GM12878 (cell line): ENCODE results near the gene RFT1. TPM values are rescaled to one million over a fixed set of nuclear protein-coding genes. Genes with fewer than 3 reads are reported as not detected.

ENCODE experiments used
- ATAC-seq: fragments of 200-7000 bp; cut with Tn5 transposase; 3 replicates; pipeline ENCODE4 v1.9.1; 2020; ENCODE audit warnings: mild to moderate bottlenecking, moderate library complexity
- BruUV-seq: library from RNA; stranded (reverse); fragments of 400-500 nt; replicated peaks from 2 replicates; lab custom pipeline; 2021; lab: Mats Ljungman, UMichigan
- CTCF ChIA-PET: fragments of 300-600 bp; sonication (Branson Sonifier 250); formaldehyde crosslinking; extraction: SDS; loops from one replicate; lab custom pipeline; 2021; ENCODE audit warnings: inconsistent platforms; lab: Yijun Ruan, JAX
- POLR2A ChIA-PET: fragments of 350-600 bp; formaldehyde crosslinking; extraction: SDS; loops from one replicate; lab custom pipeline; 2021; ENCODE audit warnings: inconsistent platforms; lab: Charles Lee
- RAD21 ChIA-PET: fragments of 300-600 bp; sonication (Branson Sonifier 250); formaldehyde crosslinking; loops from one replicate; lab custom pipeline; 2023; ENCODE audit warnings: antibody characterized with exemption; ENCODE audit not compliant: unreplicated experiment; lab: Charles Lee
- SMC1A ChIA-PET: fragments of 300-600 bp; sonication (Branson Sonifier 250); formaldehyde crosslinking; loops from one replicate; lab custom pipeline; 2023; ENCODE audit not compliant: unreplicated experiment, uncharacterized antibody; lab: Charles Lee
- DNase-seq: peaks from one replicate; pipeline ENCODE4 v3.0.0-alpha.2; 2011; ENCODE audit warnings: low read depth, low spot score
- FAIRE-seq: peaks from 3 replicates; lab custom pipeline; 2011; peaks lifted over from hg19 to GRCh38; lab: Jason Lieb, UNC
- H2AFZ ChIP-seq: 2 replicates; pipeline ENCODE4 v1.6.0; 2011; ENCODE audit warnings: low read depth, low read length, control low read depth; ENCODE audit not compliant: control insufficient read depth
- H3K27ac ChIP-seq: 2 replicates; pipeline ENCODE4 v1.5.1; 2011; ENCODE audit warnings: control low read depth; ENCODE audit not compliant: control insufficient read depth, insufficient read depth
- H3K27me3 ChIP-seq, 2 experiments: replicated peaks in 1 of 2; 2 replicates each; pipeline versions ENCODE4 v1.6.0 to v1.6.1; 2011; ENCODE audit warnings: low read length in 1 of 2; ENCODE audit not compliant: control insufficient read depth in 2 of 2, insufficient read depth in 2 of 2
- H3K36me3 ChIP-seq, 2 experiments: 2 replicates each; pipeline ENCODE4 v1.5.1; 2011; ENCODE audit warnings: low read length in 1 of 2; ENCODE audit not compliant: control insufficient read depth in 2 of 2, insufficient read depth in 2 of 2
- H3K4me1 ChIP-seq: 2 replicates; pipeline ENCODE4 v1.6.1; 2011; ENCODE audit warnings: mild to moderate bottlenecking, low read length, moderate library complexity, mixed read lengths; ENCODE audit not compliant: control insufficient read depth, insufficient read depth
- H3K4me2 ChIP-seq: 2 replicates; pipeline ENCODE4 v1.6.0; 2011; ENCODE audit warnings: control low read depth; ENCODE audit not compliant: control insufficient read depth, insufficient read depth
- H3K4me3 ChIP-seq: fragments of 200-600 bp; sonication (generic); 2 replicates; pipeline ENCODE4 v1.5.1; 2016
- H3K79me2 ChIP-seq: 2 replicates; pipeline ENCODE4 v1.6.0; 2011; ENCODE audit warnings: low read length; ENCODE audit not compliant: control insufficient read depth, insufficient read depth
- H3K9ac ChIP-seq: 2 replicates; pipeline ENCODE4 v1.8.0; 2011; ENCODE audit warnings: low read length, control low read depth, mixed read lengths; ENCODE audit not compliant: control insufficient read depth, insufficient read depth
- H3K9me3 ChIP-seq: replicated peaks from 3 replicates; pipeline ENCODE4 v1.5.1; 2011; ENCODE audit warnings: mild to moderate bottlenecking, low read length; ENCODE audit not compliant: control insufficient read depth, insufficient read depth
- H4K20me1 ChIP-seq: 2 replicates; pipeline ENCODE4 v1.6.0; 2011; ENCODE audit not compliant: control insufficient read depth, insufficient read depth
- FOS ChIP-seq: IDR thresholded peaks from 3 replicates; pipeline ENCODE4 v1.6.1; 2011; ENCODE audit warnings: borderline replicate concordance; ENCODE audit not compliant: insufficient read length; ENCODE audit errors: extremely low read depth
- NR2F1 ChIP-seq: fragments of 450-650 bp; conservative IDR thresholded peaks from 2 replicates; pipeline ENCODE4 v1.6.1; 2017; ENCODE audit warnings: mild to moderate bottlenecking
- PAX5 ChIP-seq: IDR thresholded peaks from 2 replicates; pipeline ENCODE4 v1.6.1; 2011; ENCODE audit warnings: low read depth, low read length, borderline replicate concordance
- POLR2AphosphoS2 ChIP-seq: IDR thresholded peaks from 2 replicates; pipeline ENCODE4 v1.6.1; 2011; ENCODE audit warnings: low read depth, mild to moderate bottlenecking, low read length, improper control_type of control experiment, moderate library complexity
- SRF ChIP-seq, 2 experiments: IDR thresholded peaks; 2 replicates each; pipeline ENCODE4 v1.6.1; 2011; ENCODE audit warnings: low read depth in 2 of 2, low read length in 2 of 2, mild to moderate bottlenecking in 1 of 2, moderate library complexity in 1 of 2
- WGBS: methylation state at CpG from one replicate; pipeline ENCODE4 v1.1.6; 2016; ENCODE audit warnings: low lambda C conversion rate; ENCODE audit not compliant: insufficient replicate concordance, insufficient coverage; ENCODE audit errors: missing lambda C conversion rate; 5-methylcytosine and 5-hydroxymethylcytosine counted together
- in situ Hi-C: fragments of 300-500 bp; cut with MboI; formaldehyde crosslinking; loops from 9 replicates; pipeline ENCODE4 v1.14.3; 2018; ENCODE audit warnings: mixed read lengths
- intact Hi-C: fragments of 100-400 bp; cut with micrococcal nuclease; formaldehyde crosslinking; loops from one replicate; pipeline ENCODE4 v1.14.2; 2022; ENCODE audit not compliant: unreplicated experiment
- polyA plus RNA-seq, 11 experiments: library from polyadenylated mRNA; depleted of rRNA in 4 of 11; unstranded in 6 of 11; stranded (reverse) in 5 of 11; fragments of >200 nt; fragmentation: Nextera tagmentation in 4 of 11; fragmentation: Illumina TruSeq in 1 of 11; extraction: Ambion mirVana in 4 of 11; extraction: Trizol in 1 of 11; gene quantifications; 1 replicate in 1 of 11; 2 replicates in 10 of 11; pipeline versions ENCODE4 v1.2.1 to v1.2.3, GENCODE V29; 2011 to 2016; ENCODE audit warnings: inconsistent platforms in 2 of 11, missing spikeins in 2 of 11, low read depth in 1 of 11
- total RNA-seq, 4 experiments: library from RNA; depleted of rRNA in 3 of 4; stranded (reverse); fragments of >200 nt in 3 of 4; fragmentation: Illumina TruSeq in 1 of 4; extraction: Trizol in 1 of 4; gene quantifications; 2 replicates each; pipeline versions ENCODE4 v1.2.1 to v1.2.3, GENCODE V29; 2013 to 2021

Gene RFT1
- total and polyA plus RNA-seq, 10 of the 15 experiments (the other 5 are each of a cell fraction or from before 2014, with no cell fraction given) = 16.6 to 75.1 (median 34.5) TPM

GRCh38 chr3:53146319-53146891, 16.2 kb upstream of the RFT1 start:
- ChIA-PET CTCF (interaction anchor here (1.2 to 6.6 kb wide), 7 partner anchors 10 to 49 kb away, joined by 3 to 63 read pairs (median 10); no protein-coding TSS in a partner anchor), POLR2A (interaction anchor here (0.7 to 2.1 kb wide), 2 partner anchors 9 to 14 kb away, joined by 3 to 9 read pairs; partner anchors contain the start of gene PRKCD), SMC1A (interaction anchor here (0.9 to 8.6 kb wide), 3 partner anchors 12 to 45 kb away, joined by 4 to 65 read pairs (median 4); no protein-coding TSS in a partner anchor), RAD21 (interaction anchor here (1.3 to 2.3 kb wide), 4 partner anchors 13 to 24 kb away, joined by 4 to 8 read pairs (median 6); no protein-coding TSS in a partner anchor)
- no peaks in the 10 kb centered on the region for H4K20me1 ChIP-seq
- no peaks in the 10 kb centered on the region for H3K79me2 ChIP-seq
- ATAC-seq (no peak), DNase-seq (no peak), FAIRE-seq (no peak)
- H3K4me2 ChIP-seq = no peak overlapping the region
- H3K4me3 ChIP-seq = no peak overlapping the region
- TF ChIP-seq PAX5 = no peak
- BruUV-seq = no TSS peak
- H3K9me3 ChIP-seq = no peaks in the 10 kb centered on the region
- no peaks in the 10 kb centered on the region for H3K27me3 ChIP-seq
- no peak overlapping the region for H3K27ac ChIP-seq
- 51% methylated on average over 7 of the region's 7 CpGs for WGBS
- H3K9ac ChIP-seq = no peak overlapping the region
- H3K4me1 ChIP-seq = peaks cover 13% of the 10 kb centered on the region
- in situ Hi-C loops (no loop called here), intact Hi-C loops (no loop called here)
- no peaks in the 10 kb centered on the region for H3K36me3 ChIP-seq
- no peak overlapping the region for H2AFZ ChIP-seq

- DNase-seq = no peak
- in situ Hi-C loops = no loop called here
- no peaks in the 10 kb centered on the region for H3K27me3 ChIP-seq
- H2AFZ ChIP-seq = no peak overlapping the region
- H3K79me2 ChIP-seq = no peaks in the 10 kb centered on the region
- H3K4me3 ChIP-seq = no peak overlapping the region
- intact Hi-C loops = no loop called here
- peaks cover 13% of the 10 kb centered on the region for H3K4me1 ChIP-seq
- POLR2A ChIA-PET = interaction anchor here (0.8 to 3.0 kb wide), 4 partner anchors 8 to 15 kb away, joined by 3 to 20 read pairs (median 4); partner anchors contain the start of gene PRKCD
- CTCF ChIA-PET = interaction anchor here (1.4 to 6.6 kb wide), 4 partner anchors 11 to 50 kb away, joined by 3 to 63 read pairs (median 18); no protein-coding TSS in a partner anchor
- no peak overlapping the region for H3K4me2 ChIP-seq
- H3K9me3 ChIP-seq = no peaks in the 10 kb centered on the region
- FAIRE-seq = no peak
- SMC1A ChIA-PET = interaction anchor here (1.0 to 8.6 kb wide), 3 partner anchors 11 to 46 kb away, joined by 3 to 65 read pairs (median 4); no protein-coding TSS in a partner anchor
- RAD21 ChIA-PET = interaction anchor here (1.4 to 1.9 kb wide), 2 partner anchors 14 to 31 kb away, joined by 4 to 7 read pairs; no protein-coding TSS in a partner anchor
- TF ChIP-seq FOS (no peak), POLR2AphosphoS2 (no peak), SRF (IDR thresholded peaks at IDR 0.05; ENCODE audit: low read depth in 2 of 2, low read length in 2 of 2) (no peak), NR2F1 (no peak)
- no TSS peak for BruUV-seq
- WGBS = 67% methylated on average over 3 of the region's 3 CpGs
- no peak for ATAC-seq
- H3K36me3 ChIP-seq = no peaks in the 10 kb centered on the region
- no peaks in the 10 kb centered on the region for H4K20me1 ChIP-seq
- H3K9ac ChIP-seq = no peak overlapping the region
- no peak overlapping the region for H3K27ac ChIP-seq
Observed at GRCh38 chr3:53145713-53146080, 15.5 kb upstream of the RFT1 start.
